Skin of body (tissue), 2 donors: Measurements from ENCODE around the gene AUTS2. TPM values are rescaled to one million over a fixed set of nuclear protein-coding genes. Genes with fewer than 3 reads are reported as not detected.

Experiments used
- DNase-seq: peaks from one replicate; lab custom pipeline; 2025; lab: John Stamatoyannopoulos, UW
- total RNA-seq: library from RNA; depleted of rRNA; stranded (reverse); fragments of >200 nt; gene quantifications from one replicate; pipeline ENCODE4 v1.2.3, GENCODE V29; 2014

Gene AUTS2
- total RNA-seq, 1 donor from 2014 or later: 61.0 TPM

GRCh38 chr7:70051726-70052125 is 453.5 kb downstream of the AUTS2 start:
- no peak for DNase-seq

- peak; percentile 8 for DNase-seq
Observed at GRCh38 chr7:70052691-70053090, 454.4 kb downstream of the AUTS2 start.

- DNase-seq: no peak
Observed at GRCh38 chr7:70053421-70053820, 455.1 kb downstream of the AUTS2 start.

GRCh38 chr7:70053989-70054388 is 455.7 kb downstream of the AUTS2 start:
- DNase-seq: no peak

GRCh38 chr7:70056363-70056762 is 458.1 kb downstream of the AUTS2 start:
- DNase-seq: no peak

GRCh38 chr7:70060298-70061068 is 462.2 kb downstream of the AUTS2 start:
- DNase-seq: no peak

GRCh38 chr7:70063371-70063770 is 465.1 kb downstream of the AUTS2 start:
- no peak for DNase-seq

- peak; percentile 51 for DNase-seq
Observed at GRCh38 chr7:70063927-70064326, 465.7 kb downstream of the AUTS2 start.

- no peak for DNase-seq
Observed at GRCh38 chr7:70066844-70067243, 468.6 kb downstream of the AUTS2 start.

- no peak for DNase-seq
Observed at GRCh38 chr7:70068531-70068930, 470.3 kb downstream of the AUTS2 start.

GRCh38 chr7:70069977-70070376 is 471.7 kb downstream of the AUTS2 start:
- no peak for DNase-seq

- no peak for DNase-seq
Observed at GRCh38 chr7:70071766-70072165, 473.5 kb downstream of the AUTS2 start.

- DNase-seq: peak; percentile 39
Observed at GRCh38 chr7:70072220-70072619, 473.9 kb downstream of the AUTS2 start.

GRCh38 chr7:70076325-70076724 is 478.1 kb downstream of the AUTS2 start:
- no peak for DNase-seq

GRCh38 chr7:70082099-70082611 is 483.9 kb downstream of the AUTS2 start:
- DNase-seq: peak; percentile 86

GRCh38 chr7:70091362-70091761 is 493.1 kb downstream of the AUTS2 start:
- no peak for DNase-seq

GRCh38 chr7:70092314-70093204 is 494.3 kb downstream of the AUTS2 start:
- peak; percentile 90 for DNase-seq

- DNase-seq: no peak
Observed at GRCh38 chr7:70093205-70093904, 495.1 kb downstream of the AUTS2 start.

GRCh38 chr7:70094831-70095230 is 496.6 kb downstream of the AUTS2 start:
- DNase-seq: peak; percentile 1

- DNase-seq: no peak
Observed at GRCh38 chr7:70097645-70098044, 499.4 kb downstream of the AUTS2 start.

GRCh38 chr7:70098133-70098561 is 499.9 kb downstream of the AUTS2 start:
- no peak for DNase-seq
